HAP-1 (cell line): ENCODE data around the gene PPCS.

ENCODE experiments used
- DNase-seq, 2 experiments: peaks; one replicate each; pipeline ENCODE4 v3.0.0-alpha.2; 2016 to 2020; ENCODE audit warnings: low spot score in 2 of 2
- H3K27me3 ChIP-seq: fragments of 250-450 bp; sonication (Bioruptor Pico); 2 replicates; pipeline ENCODE4 v1.5.1; 2020; ENCODE audit warnings: low read depth, mild to moderate bottlenecking, moderate library complexity
- H3K36me3 ChIP-seq: fragments of 250-450 bp; sonication (Bioruptor Pico); replicated peaks from 2 replicates; pipeline ENCODE4 v1.5.1; 2020; ENCODE audit warnings: mild to moderate bottlenecking
- H3K4me1 ChIP-seq: fragments of 250-450 bp; sonication (Bioruptor Pico); 2 replicates; pipeline ENCODE4 v1.5.1; 2020; ENCODE audit warnings: mild to moderate bottlenecking
- H3K4me3 ChIP-seq: fragments of 250-450 bp; sonication (Bioruptor Pico); 2 replicates; pipeline ENCODE4 v1.5.1; 2020; ENCODE audit warnings: mild to moderate bottlenecking, moderate library complexity
- H3K9me3 ChIP-seq: fragments of 250-450 bp; sonication (Bioruptor Pico); 2 replicates; pipeline ENCODE4 v1.5.1; 2020; ENCODE audit warnings: mild to moderate bottlenecking, moderate library complexity
- in situ Hi-C: fragments of 300-500 bp; cut with MboI; formaldehyde crosslinking; loops from 3 replicates; pipeline ENCODE4 v1.14.3; 2020; ENCODE audit warnings: low sequenced_read_pairs, inconsistent platforms, mixed read lengths

PPCS gene

GRCh38 chr1:42430286-42431135, 25.8 kb upstream of the PPCS start:
- DNase-seq = no peak
- Histone ChIP-seq H3K36me3 (no peaks in the 10 kb centered on the region), H3K4me1 (no peaks in the 10 kb centered on the region), H3K4me3 (no peak overlapping the region), H3K27me3 (no peaks in the 10 kb centered on the region), H3K9me3 (no peaks in the 10 kb centered on the region)
- in situ Hi-C loops = no loop called here

DNA sequence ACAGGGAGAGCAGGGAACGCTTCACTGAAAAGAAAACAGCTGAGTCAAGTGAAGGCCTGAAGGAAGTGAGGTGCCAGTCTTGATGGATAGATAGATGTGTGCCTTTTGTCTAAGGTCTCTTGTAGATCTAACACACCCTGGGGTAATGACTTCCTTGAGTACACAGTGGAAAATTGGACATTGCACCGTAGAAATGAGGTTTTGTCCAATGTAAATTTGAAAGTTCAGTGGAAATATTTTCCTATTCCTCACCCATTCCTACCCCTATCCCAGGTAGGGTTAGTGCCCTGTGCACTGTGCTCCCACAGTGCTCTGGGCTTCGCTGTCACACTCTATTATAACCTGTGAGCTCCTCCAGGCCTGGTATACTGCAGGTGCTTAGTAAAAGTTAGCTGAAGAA, 24.8 kb upstream of the PPCS start:
- H3K9me3 ChIP-seq = no peaks in the 10 kb centered on the region
- 0 out of 2 replicates have a peak, but pooled peaks cover 3% of the 10 kb centered on the region for H3K27me3 ChIP-seq
- H3K4me3 ChIP-seq = no peak overlapping the region
- H3K4me1 ChIP-seq = no peaks in the 10 kb centered on the region
- no peaks in the 10 kb centered on the region for H3K36me3 ChIP-seq
- DNase-seq = no peak
- in situ Hi-C loops = no loop called here

- no peaks in the 10 kb centered on the region for H3K36me3 ChIP-seq
- in situ Hi-C loops = no loop called here
- H3K27me3 ChIP-seq = 0 out of 2 replicates have a peak, but pooled peaks cover 3% of the 10 kb centered on the region
- DNase-seq = no peak
- no peaks in the 10 kb centered on the region for H3K4me1 ChIP-seq
- H3K9me3 ChIP-seq = no peaks in the 10 kb centered on the region
- no peak overlapping the region for H3K4me3 ChIP-seq
Measured at GRCh38 chr1:42432714-42433113, 23.6 kb upstream of the PPCS start.

GRCh38 chr1:42433369-42433768, 23.0 kb upstream of the PPCS start:
- Histone ChIP-seq H3K27me3 (0 out of 2 replicates have a peak, but pooled peaks cover 3% of the 10 kb centered on the region), H3K36me3 (no peaks in the 10 kb centered on the region), H3K4me1 (no peaks in the 10 kb centered on the region), H3K4me3 (no peak overlapping the region), H3K9me3 (no peaks in the 10 kb centered on the region)
- DNase-seq = no peak
- in situ Hi-C loops = no loop called here

DNA sequence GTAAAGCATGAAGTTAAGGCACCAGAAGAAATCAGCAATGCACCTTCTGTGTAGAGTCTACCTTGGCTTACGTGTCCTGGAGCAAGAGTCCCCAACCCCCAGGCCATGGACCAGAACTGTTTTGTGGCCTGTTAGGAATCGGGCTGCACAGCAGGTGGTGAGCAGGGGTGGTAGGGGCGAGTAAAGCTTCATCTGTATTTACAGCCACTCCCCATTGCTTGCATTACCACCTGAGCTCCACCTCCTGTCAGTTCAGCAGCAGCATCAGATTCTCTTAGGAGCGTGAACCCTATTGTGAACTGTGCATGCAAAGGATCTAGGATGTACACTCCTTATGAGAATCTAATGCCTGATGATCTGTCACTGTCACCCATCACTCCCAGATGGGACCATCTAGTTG, 22.0 kb upstream of the PPCS start:
- H3K9me3 ChIP-seq = no peaks in the 10 kb centered on the region
- no peaks in the 10 kb centered on the region for H3K36me3 ChIP-seq
- H3K27me3 ChIP-seq = 0 out of 2 replicates have a peak, but pooled peaks cover 3% of the 10 kb centered on the region
- no peaks in the 10 kb centered on the region for H3K4me1 ChIP-seq
- in situ Hi-C loops = no loop called here
- no peak for DNase-seq
- H3K4me3 ChIP-seq = no peak overlapping the region

DNA sequence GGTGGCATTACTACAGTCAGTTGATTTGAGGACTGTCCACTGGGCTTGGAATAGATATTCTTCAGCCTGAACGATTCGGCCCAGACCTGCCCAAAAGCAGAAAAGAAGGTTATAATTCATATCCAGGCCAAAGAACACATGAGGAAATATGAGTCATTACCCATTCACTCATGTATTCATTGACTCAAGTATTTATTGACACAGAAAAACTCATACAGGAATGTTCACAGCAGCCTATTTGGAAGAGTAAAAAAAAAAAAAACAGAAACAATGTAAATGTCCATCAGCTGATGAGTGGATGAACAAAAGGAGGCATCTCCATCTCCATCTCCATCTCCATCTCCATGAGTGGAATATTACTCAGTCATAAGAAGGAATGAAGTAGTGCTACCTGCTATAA, 16.4 kb upstream of the PPCS start:
- Histone ChIP-seq H3K27me3 (0 out of 2 replicates have a peak, but pooled peaks cover 3% of the 10 kb centered on the region), H3K4me3 (no peak overlapping the region), H3K4me1 (no peaks in the 10 kb centered on the region), H3K9me3 (no peaks in the 10 kb centered on the region), H3K36me3 (no peaks in the 10 kb centered on the region)
- in situ Hi-C loops = no loop called here
- DNase-seq = no peak

- no peak for DNase-seq
- in situ Hi-C loops = no loop called here
- Histone ChIP-seq H3K4me1 (no peaks in the 10 kb centered on the region), H3K27me3 (peaks cover 2% of the 10 kb centered on the region; the same call in 1 of the 2 replicates), H3K9me3 (no peaks in the 10 kb centered on the region), H3K36me3 (no peaks in the 10 kb centered on the region), H3K4me3 (no peak overlapping the region)
Measured at GRCh38 chr1:42442662-42443061, 13.7 kb upstream of the PPCS start.

GRCh38 chr1:42449256-42449655, 7.1 kb upstream of the PPCS start:
- Histone ChIP-seq H3K4me3 (no peak overlapping the region), H3K36me3 (no peaks in the 10 kb centered on the region), H3K27me3 (peaks cover 17% of the 10 kb centered on the region), H3K9me3 (no peaks in the 10 kb centered on the region), H3K4me1 (peaks cover 8% of the 10 kb centered on the region; the same call in 1 of the 2 replicates)
- no peak for DNase-seq
- in situ Hi-C loops = no loop called here

- in situ Hi-C loops = no loop called here
Measured at GRCh38 chr1:42450061-42450460, 6.3 kb upstream of the PPCS start.

GRCh38 chr1:42453386-42453785, 3.0 kb upstream of the PPCS start:
- DNase-seq = no peak

More at GRCh38 chr1:42450061-42450460, 6.3 kb upstream of the PPCS start:
- H3K9me3 ChIP-seq = no peaks in the 10 kb centered on the region
- DNase-seq = no peak
- peaks cover 8% of the 10 kb centered on the region; the same call in 1 of the 2 replicates for H3K4me1 ChIP-seq
- no peaks in the 10 kb centered on the region for H3K36me3 ChIP-seq
- peaks cover 17% of the 10 kb centered on the region for H3K27me3 ChIP-seq
- H3K4me3 ChIP-seq = no peak overlapping the region

GRCh38 chr1:42454403-42454802, 1.9 kb upstream of the PPCS start:
- Histone ChIP-seq H3K27me3 (peaks cover 15% of the 10 kb centered on the region), H3K4me1 (peaks cover 16% of the 10 kb centered on the region; the same call in 1 of the 2 replicates), H3K4me3 (no peak overlapping the region), H3K9me3 (no peaks in the 10 kb centered on the region), H3K36me3 (peaks cover 12% of the 10 kb centered on the region)
- in situ Hi-C loops = no loop called here
- no peak for DNase-seq

More at GRCh38 chr1:42453386-42453785, 3.0 kb upstream of the PPCS start:
- Histone ChIP-seq H3K4me3 (no peak overlapping the region), H3K4me1 (peaks cover 16% of the 10 kb centered on the region; the same call in 1 of the 2 replicates), H3K27me3 (peaks cover 15% of the 10 kb centered on the region), H3K9me3 (no peaks in the 10 kb centered on the region), H3K36me3 (peaks cover 6% of the 10 kb centered on the region; the same call in 1 of the 2 replicates)
- in situ Hi-C loops = no loop called here

GRCh38 chr1:42456754-42457089, 379 bp downstream of the PPCS start:
- Histone ChIP-seq H3K36me3 (peaks cover 17% of the 10 kb centered on the region), H3K4me3 (peak overlapping the region; percentile 71), H3K27me3 (peaks cover 13% of the 10 kb centered on the region), H3K4me1 (peaks cover 13% of the 10 kb centered on the region; the same call in 1 of the 2 replicates), H3K9me3 (no peaks in the 10 kb centered on the region)
- DNase-seq = peak; percentile 37 to 69
- in situ Hi-C loops = no loop called here

DNA sequence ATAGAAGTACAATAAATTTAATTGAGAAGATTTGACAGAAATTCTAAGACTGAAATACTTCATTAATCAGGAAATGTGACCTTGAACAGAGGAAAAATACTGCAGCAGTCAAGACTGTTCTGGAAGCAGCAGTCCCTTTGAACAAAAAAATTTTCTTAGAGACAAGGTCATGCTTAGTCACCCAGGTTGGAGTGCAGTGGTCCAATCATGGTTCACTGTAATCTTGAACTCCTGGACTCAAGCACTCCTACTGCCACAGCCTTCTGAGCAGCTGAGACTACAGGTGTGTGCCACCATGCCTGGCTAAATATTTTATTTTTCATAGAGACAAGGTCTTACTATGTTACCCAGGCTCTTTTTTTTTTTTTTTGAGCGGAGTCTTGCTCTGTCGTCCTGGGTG, 4.9 kb downstream of the PPCS start:
- no peaks in the 10 kb centered on the region for H3K9me3 ChIP-seq
- no peak for DNase-seq
- H3K4me3 ChIP-seq = no peak overlapping the region
- in situ Hi-C loops = no loop called here
- H3K4me1 ChIP-seq = peaks cover 9% of the 10 kb centered on the region; the same call in 1 of the 2 replicates
- peaks cover 17% of the 10 kb centered on the region for H3K36me3 ChIP-seq
- no peaks in the 10 kb centered on the region for H3K27me3 ChIP-seq
